ENCODE measurements around the gene H3-3A.

H3-3A gene

DNA sequence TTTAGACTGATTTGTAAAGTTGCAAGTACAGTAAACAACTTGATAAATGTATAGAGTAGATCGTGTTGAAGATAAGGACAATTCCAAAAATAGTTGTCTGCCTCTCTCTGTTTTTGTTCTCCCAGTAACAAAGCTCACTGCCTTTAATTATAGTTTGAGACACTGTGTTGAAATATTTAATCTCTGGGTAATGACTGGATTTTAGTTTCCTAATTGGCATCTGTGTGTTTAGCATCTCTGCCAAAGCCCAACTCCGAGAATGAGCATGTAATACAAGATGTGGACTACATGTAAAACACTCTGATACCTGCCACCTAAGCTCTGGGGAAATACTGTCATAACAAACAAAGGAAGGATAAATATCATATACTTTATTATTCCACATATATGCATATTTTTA lies 35.7 kb upstream of the H3-3A start:
- H3K27ac ChIP-seq (ENCODE audit: low read depth, low read length): no peak overlapping the region
- no peaks in the 10 kb centered on the region for H3K27me3 ChIP-seq (ENCODE audit: insufficient read depth, low read length, poor library complexity)
- H2BK120ac ChIP-seq (ENCODE audit: low read depth, low read length): no peak overlapping the region
- H3K4me3 ChIP-seq (ENCODE audit: low read length): no peak overlapping the region
- no peak overlapping the region for H2BK15ac ChIP-seq (replicated peaks; ENCODE audit: low read depth)
- DNase-seq: peak; percentile 7
- H3K79me1 ChIP-seq (ENCODE audit: low read length): no peaks in the 10 kb centered on the region
- no peak overlapping the region for H3K4ac ChIP-seq (ENCODE audit: low read depth, low read length)
- no peaks in the 10 kb centered on the region for H3K79me2 ChIP-seq (ENCODE audit: control insufficient read depth, insufficient read depth, low read length)
- no peak overlapping the region for H3K23ac ChIP-seq (ENCODE audit: low read length)
- H2AK5ac ChIP-seq (ENCODE audit: low read length): no peak overlapping the region
- no peak overlapping the region for H2BK5ac ChIP-seq (ENCODE audit: low read length)
- WGBS (ENCODE audit: extremely low coverage, insufficient coverage, low lambda C conversion rate): no CpG with 5 or more reads among the region's 2 CpGs
- no peaks in the 10 kb centered on the region for H3K4me1 ChIP-seq (ENCODE audit: control insufficient read depth, low read depth, low read length)
- no peak overlapping the region for H4K5ac ChIP-seq (ENCODE audit: low read length)
- no peak overlapping the region for H3K18ac ChIP-seq (ENCODE audit: low read length)
- H3K36me3 ChIP-seq (ENCODE audit: control insufficient read depth, insufficient read depth, low read length): no peaks in the 10 kb centered on the region
- H3K4me2 ChIP-seq (ENCODE audit: low read length): no peak overlapping the region
- no peak overlapping the region for H3K9ac ChIP-seq (ENCODE audit: low read length)
- H3K56ac ChIP-seq (ENCODE audit: low read length): no peak overlapping the region
- no peak overlapping the region for H4K8ac ChIP-seq (ENCODE audit: low read depth, low read length)

DNA sequence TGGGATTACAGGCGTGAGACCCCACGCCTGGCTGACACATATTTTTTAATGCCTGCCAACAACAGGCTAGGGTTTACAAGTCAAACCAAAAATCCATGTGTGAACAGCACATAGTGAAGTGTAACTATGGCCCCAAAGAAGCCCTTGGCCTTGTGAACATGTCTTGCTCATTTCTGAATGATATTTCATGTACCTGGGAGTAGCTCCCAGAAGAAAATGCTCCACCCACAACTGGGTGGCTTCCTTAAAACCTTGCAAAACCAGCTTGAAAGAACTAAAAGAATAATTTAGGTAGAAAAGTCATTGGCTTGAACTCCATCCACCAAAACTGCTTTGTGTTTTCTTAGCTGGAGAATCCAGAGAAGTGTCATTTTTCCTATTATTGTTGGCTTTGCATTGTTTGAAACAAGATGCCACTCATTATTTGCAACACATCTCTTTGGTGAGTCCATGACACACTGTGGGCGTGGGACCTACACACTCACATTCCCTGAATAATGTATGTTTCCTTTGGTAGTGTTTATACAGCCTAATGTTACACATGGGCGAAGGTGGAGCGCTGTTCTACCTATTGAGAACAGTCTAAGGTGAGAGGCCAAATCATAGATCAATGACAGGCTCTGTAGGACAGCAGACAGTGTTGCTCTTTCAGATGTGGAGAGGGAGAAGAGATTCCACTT lies 34.8 kb upstream of the H3-3A start:
- Histone ChIP-seq H2AK5ac (ENCODE audit: low read length) (no peak overlapping the region), H3K23ac (ENCODE audit: low read length) (no peak overlapping the region), H3K56ac (ENCODE audit: low read length) (no peak overlapping the region), H4K8ac (ENCODE audit: low read depth, low read length) (no peak overlapping the region), H3K9ac (ENCODE audit: low read length) (no peak overlapping the region), H3K79me2 (ENCODE audit: control insufficient read depth, insufficient read depth, low read length) (no peaks in the 10 kb centered on the region), H3K4ac (ENCODE audit: low read depth, low read length) (no peak overlapping the region), H3K4me1 (ENCODE audit: control insufficient read depth, low read depth, low read length) (no peaks in the 10 kb centered on the region), H3K79me1 (ENCODE audit: low read length) (no peaks in the 10 kb centered on the region), H2BK5ac (ENCODE audit: low read length) (no peak overlapping the region), H3K27me3 (ENCODE audit: insufficient read depth, low read length, poor library complexity) (no peaks in the 10 kb centered on the region), H2BK120ac (ENCODE audit: low read depth, low read length) (no peak overlapping the region), H3K4me3 (ENCODE audit: low read length) (no peak overlapping the region), H3K4me2 (ENCODE audit: low read length) (no peak overlapping the region), H3K36me3 (ENCODE audit: control insufficient read depth, insufficient read depth, low read length) (no peaks in the 10 kb centered on the region), H3K27ac (ENCODE audit: low read depth, low read length) (no peak overlapping the region), H4K5ac (ENCODE audit: low read length) (no peak overlapping the region), H2BK15ac (replicated peaks; ENCODE audit: low read depth) (no peak overlapping the region), H3K18ac (ENCODE audit: low read length) (no peak overlapping the region)
- WGBS (ENCODE audit: extremely low coverage, insufficient coverage, low lambda C conversion rate): no CpG with 5 or more reads among the region's 5 CpGs
- no peak for DNase-seq

- Histone ChIP-seq H2AK5ac (ENCODE audit: low read length) (no peak overlapping the region), H3K56ac (ENCODE audit: low read length) (no peak overlapping the region), H3K4ac (ENCODE audit: low read depth, low read length) (no peak overlapping the region), H3K27ac (ENCODE audit: low read depth, low read length) (no peak overlapping the region), H3K9ac (ENCODE audit: low read length) (no peak overlapping the region), H3K27me3 (ENCODE audit: insufficient read depth, low read length, poor library complexity) (no peaks in the 10 kb centered on the region), H3K4me1 (ENCODE audit: control insufficient read depth, low read depth, low read length) (no peaks in the 10 kb centered on the region), H3K18ac (ENCODE audit: low read length) (no peak overlapping the region), H3K23ac (ENCODE audit: low read length) (no peak overlapping the region), H2BK120ac (ENCODE audit: low read depth, low read length) (no peak overlapping the region), H3K36me3 (ENCODE audit: control insufficient read depth, insufficient read depth, low read length) (no peaks in the 10 kb centered on the region), H4K8ac (ENCODE audit: low read depth, low read length) (no peak overlapping the region), H3K79me1 (ENCODE audit: low read length) (no peaks in the 10 kb centered on the region), H2BK5ac (ENCODE audit: low read length) (no peak overlapping the region), H4K5ac (ENCODE audit: low read length) (no peak overlapping the region), H3K4me3 (ENCODE audit: low read length) (no peak overlapping the region), H3K4me2 (ENCODE audit: low read length) (no peak overlapping the region), H2BK15ac (replicated peaks; ENCODE audit: low read depth) (no peak overlapping the region), H3K79me2 (ENCODE audit: control insufficient read depth, insufficient read depth, low read length) (no peaks in the 10 kb centered on the region)
- DNase-seq: no peak
- no CpG with 5 or more reads among the region's 7 CpGs for WGBS (ENCODE audit: extremely low coverage, insufficient coverage, low lambda C conversion rate)
Measured at GRCh38 chr1:226029093-226029496, 33.4 kb upstream of the H3-3A start.

GRCh38 chr1:226029568-226030225 lies 32.8 kb upstream of the H3-3A start:
- no peaks in the 10 kb centered on the region for H3K36me3 ChIP-seq (ENCODE audit: control insufficient read depth, insufficient read depth, low read length)
- H4K8ac ChIP-seq (ENCODE audit: low read depth, low read length): no peak overlapping the region
- no peak overlapping the region for H2BK120ac ChIP-seq (ENCODE audit: low read depth, low read length)
- H2BK5ac ChIP-seq (ENCODE audit: low read length): no peak overlapping the region
- no peaks in the 10 kb centered on the region for H3K4me1 ChIP-seq (ENCODE audit: control insufficient read depth, low read depth, low read length)
- no peak overlapping the region for H2BK15ac ChIP-seq (replicated peaks; ENCODE audit: low read depth)
- no peak overlapping the region for H3K27ac ChIP-seq (ENCODE audit: low read depth, low read length)
- no peak overlapping the region for H3K4me2 ChIP-seq (ENCODE audit: low read length)
- no peaks in the 10 kb centered on the region for H3K79me2 ChIP-seq (ENCODE audit: control insufficient read depth, insufficient read depth, low read length)
- no peaks in the 10 kb centered on the region for H3K79me1 ChIP-seq (ENCODE audit: low read length)
- H3K9ac ChIP-seq (ENCODE audit: low read length): no peak overlapping the region
- H3K23ac ChIP-seq (ENCODE audit: low read length): no peak overlapping the region
- H4K5ac ChIP-seq (ENCODE audit: low read length): no peak overlapping the region
- H3K4ac ChIP-seq (ENCODE audit: low read depth, low read length): no peak overlapping the region
- no peak overlapping the region for H3K56ac ChIP-seq (ENCODE audit: low read length)
- no peak overlapping the region for H3K18ac ChIP-seq (ENCODE audit: low read length)
- no peak overlapping the region for H3K4me3 ChIP-seq (ENCODE audit: low read length)
- no peaks in the 10 kb centered on the region for H3K27me3 ChIP-seq (ENCODE audit: insufficient read depth, low read length, poor library complexity)
- WGBS (ENCODE audit: extremely low coverage, insufficient coverage, low lambda C conversion rate): no CpG with 5 or more reads among the region's 7 CpGs
- DNase-seq: no peak
- H2AK5ac ChIP-seq (ENCODE audit: low read length): no peak overlapping the region

GRCh38 chr1:226033582-226033981 lies 28.9 kb upstream of the H3-3A start:
- WGBS (ENCODE audit: extremely low coverage, insufficient coverage, low lambda C conversion rate): 100% methylated on average over 1 of the region's 4 CpGs
- H3K23ac ChIP-seq (ENCODE audit: low read length): no peak overlapping the region
- H4K5ac ChIP-seq (ENCODE audit: low read length): no peak overlapping the region

DNA sequence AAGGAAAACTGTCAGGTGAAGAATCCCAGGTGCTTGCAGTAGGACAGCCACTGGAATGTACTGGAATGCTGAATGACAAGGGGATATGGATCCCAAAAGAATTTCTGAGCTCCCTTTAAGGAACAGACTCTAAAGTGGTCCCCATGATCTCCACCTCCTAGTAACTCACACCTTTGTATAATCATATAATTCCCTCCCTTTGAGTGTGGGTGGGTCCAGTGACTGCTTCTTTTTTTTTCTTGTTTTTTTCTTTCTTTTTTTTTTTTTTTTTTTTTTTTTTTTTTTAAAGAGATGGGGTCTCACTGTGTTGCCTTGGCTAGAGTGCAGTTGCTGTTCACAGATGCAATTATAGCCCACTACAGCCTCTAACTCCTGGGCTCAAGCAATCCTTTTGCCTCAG lies 28.5 kb upstream of the H3-3A start:
- no peaks in the 10 kb centered on the region for H3K27me3 ChIP-seq (ENCODE audit: insufficient read depth, low read length, poor library complexity)
- H3K18ac ChIP-seq (ENCODE audit: low read length): no peak overlapping the region
- H2BK15ac ChIP-seq (replicated peaks; ENCODE audit: low read depth): no peak overlapping the region
- no peak overlapping the region for H4K8ac ChIP-seq (ENCODE audit: low read depth, low read length)
- H3K27ac ChIP-seq (ENCODE audit: low read depth, low read length): no peak overlapping the region
- H3K79me1 ChIP-seq (ENCODE audit: low read length): no peaks in the 10 kb centered on the region
- no peaks in the 10 kb centered on the region for H3K4me1 ChIP-seq (ENCODE audit: control insufficient read depth, low read depth, low read length)
- H2AK5ac ChIP-seq (ENCODE audit: low read length): no peak overlapping the region
- H3K4me3 ChIP-seq (ENCODE audit: low read length): no peak overlapping the region
- DNase-seq: no peak
- H3K36me3 ChIP-seq (ENCODE audit: control insufficient read depth, insufficient read depth, low read length): no peaks in the 10 kb centered on the region
- no peak overlapping the region for H3K4me2 ChIP-seq (ENCODE audit: low read length)
- no peak overlapping the region for H4K5ac ChIP-seq (ENCODE audit: low read length)
- no peak overlapping the region for H3K23ac ChIP-seq (ENCODE audit: low read length)
- H3K56ac ChIP-seq (ENCODE audit: low read length): no peak overlapping the region
- H2BK120ac ChIP-seq (ENCODE audit: low read depth, low read length): no peak overlapping the region
- H3K79me2 ChIP-seq (ENCODE audit: control insufficient read depth, insufficient read depth, low read length): no peaks in the 10 kb centered on the region
- H3K4ac ChIP-seq (ENCODE audit: low read depth, low read length): no peak overlapping the region
- no peak overlapping the region for H3K9ac ChIP-seq (ENCODE audit: low read length)
- H2BK5ac ChIP-seq (ENCODE audit: low read length): no peak overlapping the region

More at GRCh38 chr1:226033582-226033981, 28.9 kb upstream of the H3-3A start:
- Histone ChIP-seq H3K4ac (ENCODE audit: low read depth, low read length) (no peak overlapping the region), H2BK5ac (ENCODE audit: low read length) (no peak overlapping the region), H3K27ac (ENCODE audit: low read depth, low read length) (no peak overlapping the region), H4K8ac (ENCODE audit: low read depth, low read length) (no peak overlapping the region), H3K4me3 (ENCODE audit: low read length) (no peak overlapping the region), H3K79me2 (ENCODE audit: control insufficient read depth, insufficient read depth, low read length) (no peaks in the 10 kb centered on the region), H3K18ac (ENCODE audit: low read length) (no peak overlapping the region), H3K4me2 (ENCODE audit: low read length) (no peak overlapping the region), H3K56ac (ENCODE audit: low read length) (no peak overlapping the region), H3K79me1 (ENCODE audit: low read length) (no peaks in the 10 kb centered on the region), H3K4me1 (ENCODE audit: control insufficient read depth, low read depth, low read length) (no peaks in the 10 kb centered on the region), H2BK120ac (ENCODE audit: low read depth, low read length) (no peak overlapping the region), H2BK15ac (replicated peaks; ENCODE audit: low read depth) (no peak overlapping the region), H3K9ac (ENCODE audit: low read length) (no peak overlapping the region), H3K27me3 (ENCODE audit: insufficient read depth, low read length, poor library complexity) (no peaks in the 10 kb centered on the region), H2AK5ac (ENCODE audit: low read length) (no peak overlapping the region), H3K36me3 (ENCODE audit: control insufficient read depth, insufficient read depth, low read length) (no peaks in the 10 kb centered on the region)
- DNase-seq: no peak

Data from mesendoderm (in vitro differentiated cells).